ENCODE results near the gene CLSTN1.

CLSTN1 gene

DNA sequence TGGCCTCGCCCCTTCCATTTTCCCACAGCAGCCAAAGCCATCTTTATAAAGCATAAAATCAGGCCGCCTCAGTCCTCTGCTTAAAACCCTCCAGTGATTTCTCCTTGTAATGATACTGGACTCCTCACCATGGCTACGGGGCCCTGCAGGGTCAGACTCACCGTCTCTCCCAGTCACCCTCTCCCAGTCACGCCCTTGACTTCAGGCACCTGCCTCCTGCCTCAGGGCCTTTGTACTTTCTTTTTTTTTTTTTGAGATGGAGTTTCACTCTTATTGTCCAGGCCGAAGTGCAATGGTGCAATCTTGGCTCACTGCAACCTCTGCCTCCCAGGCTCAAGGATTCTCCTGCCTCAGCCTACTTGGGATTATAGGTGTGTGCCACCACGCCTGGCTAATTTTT, 124.4 kb downstream of the CLSTN1 start:
- no peak overlapping the region for H2BK120ac ChIP-seq (ENCODE audit: insufficient read depth, low read length, poor library complexity)
- H3K23ac ChIP-seq (ENCODE audit: low read length), result no peak overlapping the region
- H3K4ac ChIP-seq (ENCODE audit: low read depth, low read length), result no peak overlapping the region
- H3K27ac ChIP-seq (ENCODE audit: low read depth, low read length), result no peak overlapping the region
- H4K12ac ChIP-seq (ENCODE audit: low read depth, low read length), result no peak overlapping the region
- WGBS (ENCODE audit: extremely low coverage, insufficient coverage, insufficient read length), result no CpG with 5 or more reads among the region's 7 CpGs
- no peaks in the 10 kb centered on the region for H3K36me3 ChIP-seq (ENCODE audit: control insufficient read depth in 1 of 2, insufficient read depth in 2 of 2, low read length in 2 of 2)
- H3K4me2 ChIP-seq (ENCODE audit: low read length), result no peak overlapping the region
- peaks cover 2% of the 10 kb centered on the region for H3K79me1 ChIP-seq (ENCODE audit: low read length)
- H3K4me1 ChIP-seq (ENCODE audit: control insufficient read depth in 1 of 2, insufficient read depth in 2 of 2, low read length in 2 of 2), result peaks cover 11 to 12% of the 10 kb centered on the region in 2 experiments
- H3K79me2 ChIP-seq (ENCODE audit: control insufficient read depth, insufficient read depth, low read length, poor library complexity), result no peaks in the 10 kb centered on the region
- no peaks in the 10 kb centered on the region for H3K9me3 ChIP-seq (ENCODE audit: insufficient read depth, low read depth, low read length)
- H3K9ac ChIP-seq (ENCODE audit: low read length), result no peak overlapping the region
- no peak overlapping the region for H3K4me3 ChIP-seq (ENCODE audit: low read depth, low read length)
- DNase-seq, result peak; percentile 92 to 96
- no peak overlapping the region for H4K8ac ChIP-seq (ENCODE audit: low read depth, low read length)
- H4K91ac ChIP-seq (ENCODE audit: low read depth, low read length), result no peak overlapping the region
- no peak overlapping the region for H3K18ac ChIP-seq (ENCODE audit: low read length)
- no peak overlapping the region for H2AK5ac ChIP-seq (ENCODE audit: low read length)
- no peaks in the 10 kb centered on the region for H3K27me3 ChIP-seq (ENCODE audit: insufficient read depth, low read length)
- no peak overlapping the region for H2BK12ac ChIP-seq (ENCODE audit: low read length)
- H3K14ac ChIP-seq (ENCODE audit: low read length), result no peak overlapping the region
- no peak overlapping the region for H2BK5ac ChIP-seq (ENCODE audit: low read depth, low read length, poor library complexity)
- no peak overlapping the region for H2AFZ ChIP-seq (ENCODE audit: insufficient read depth, low read length, poor library complexity)

DNA sequence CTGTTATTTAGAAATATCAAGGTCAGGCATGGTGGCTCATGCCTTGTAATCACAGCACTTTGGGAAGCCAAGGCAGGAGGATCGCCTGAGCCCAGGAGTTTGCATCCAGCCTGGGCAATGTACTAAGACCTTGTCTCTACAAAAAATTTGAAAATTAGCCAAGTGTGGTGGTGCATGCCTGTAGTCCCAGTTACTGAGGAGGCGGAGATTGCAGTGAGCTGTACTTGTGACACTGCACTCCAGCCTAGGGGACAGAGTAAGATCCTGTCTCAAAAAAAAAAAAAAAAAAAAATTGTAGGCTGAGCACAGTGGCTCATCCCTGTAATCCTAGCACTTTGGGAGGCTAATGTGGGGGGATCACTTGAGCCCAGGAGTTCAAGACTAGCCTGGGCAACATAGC, 127.0 kb downstream of the CLSTN1 start:
- H3K4me2 ChIP-seq (ENCODE audit: low read length), result no peak overlapping the region
- H3K4me3 ChIP-seq (ENCODE audit: low read depth, low read length), result no peak overlapping the region
- no CpG with 5 or more reads among the region's 2 CpGs for WGBS (ENCODE audit: extremely low coverage, insufficient coverage, insufficient read length)
- H3K4ac ChIP-seq (ENCODE audit: low read depth, low read length), result no peak overlapping the region
- H3K79me2 ChIP-seq (ENCODE audit: control insufficient read depth, insufficient read depth, low read length, poor library complexity), result no peaks in the 10 kb centered on the region
- H3K27me3 ChIP-seq (ENCODE audit: insufficient read depth, low read length), result no peaks in the 10 kb centered on the region
- H4K91ac ChIP-seq (ENCODE audit: low read depth, low read length), result no peak overlapping the region
- H2BK5ac ChIP-seq (ENCODE audit: low read depth, low read length, poor library complexity), result no peak overlapping the region
- H3K79me1 ChIP-seq (ENCODE audit: low read length), result peaks cover 2% of the 10 kb centered on the region
- H3K27ac ChIP-seq (ENCODE audit: low read depth, low read length), result no peak overlapping the region
- no peak overlapping the region for H2BK12ac ChIP-seq (ENCODE audit: low read length)
- H3K9me3 ChIP-seq (ENCODE audit: insufficient read depth, low read depth, low read length), result no peaks in the 10 kb centered on the region
- H2AK5ac ChIP-seq (ENCODE audit: low read length), result no peak overlapping the region
- H4K12ac ChIP-seq (ENCODE audit: low read depth, low read length), result no peak overlapping the region
- H3K23ac ChIP-seq (ENCODE audit: low read length), result no peak overlapping the region
- H3K18ac ChIP-seq (ENCODE audit: low read length), result no peak overlapping the region
- no peak overlapping the region for H3K9ac ChIP-seq (ENCODE audit: low read length)
- no peak overlapping the region for H3K14ac ChIP-seq (ENCODE audit: low read length)
- DNase-seq, result no peak
- H2BK120ac ChIP-seq (ENCODE audit: insufficient read depth, low read length, poor library complexity), result no peak overlapping the region
- H4K8ac ChIP-seq (ENCODE audit: low read depth, low read length), result no peak overlapping the region
- no peak overlapping the region for H2AFZ ChIP-seq (ENCODE audit: insufficient read depth, low read length, poor library complexity)
- H3K36me3 ChIP-seq (ENCODE audit: control insufficient read depth in 1 of 2, insufficient read depth in 2 of 2, low read length in 2 of 2), result no peaks in the 10 kb centered on the region
- H3K4me1 ChIP-seq (ENCODE audit: control insufficient read depth in 1 of 2, insufficient read depth in 2 of 2, low read length in 2 of 2), result peaks cover 11 to 12% of the 10 kb centered on the region in 2 experiments

DNA sequence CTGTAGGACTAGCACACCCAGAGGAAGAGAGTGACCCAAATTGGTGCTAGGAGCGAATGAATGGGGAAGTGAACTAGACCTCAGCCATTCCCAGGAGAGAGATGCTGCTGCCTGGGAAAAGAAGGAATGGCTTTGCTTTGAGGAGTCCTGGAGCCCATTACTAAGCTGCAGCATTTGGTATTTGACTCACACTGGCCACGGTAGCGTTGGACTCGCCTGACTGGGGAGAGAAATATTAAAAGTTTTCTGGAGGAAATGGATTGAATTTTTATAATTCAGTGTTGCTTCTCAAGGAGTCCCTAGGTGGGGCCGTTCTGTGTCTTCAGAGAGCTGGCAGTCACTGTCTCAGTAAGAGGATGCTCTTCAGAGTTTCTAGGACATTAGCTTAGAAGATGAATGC, 132.1 kb downstream of the CLSTN1 start:
- Histone ChIP-seq H2AFZ (ENCODE audit: insufficient read depth, low read length, poor library complexity) (no peak overlapping the region), H3K4me2 (ENCODE audit: low read length) (no peak overlapping the region), H3K79me2 (ENCODE audit: control insufficient read depth, insufficient read depth, low read length, poor library complexity) (peaks cover 2% of the 10 kb centered on the region), H3K9me3 (ENCODE audit: insufficient read depth, low read depth, low read length) (peaks cover 1% of the 10 kb centered on the region), H3K23ac (ENCODE audit: low read length) (no peak overlapping the region), H3K27ac (ENCODE audit: low read depth, low read length) (no peak overlapping the region), H3K4me3 (ENCODE audit: low read depth, low read length) (no peak overlapping the region), H3K79me1 (ENCODE audit: low read length) (peaks cover 2% of the 10 kb centered on the region), H3K14ac (ENCODE audit: low read length) (no peak overlapping the region), H3K4ac (ENCODE audit: low read depth, low read length) (no peak overlapping the region), H2BK120ac (ENCODE audit: insufficient read depth, low read length, poor library complexity) (no peak overlapping the region), H3K4me1 (ENCODE audit: control insufficient read depth in 1 of 2, insufficient read depth in 2 of 2, low read length in 2 of 2) (peaks cover 16 to 17% of the 10 kb centered on the region in 2 experiments), H4K8ac (ENCODE audit: low read depth, low read length) (no peak overlapping the region), H3K27me3 (ENCODE audit: insufficient read depth, low read length) (peaks cover 16% of the 10 kb centered on the region), H2BK5ac (ENCODE audit: low read depth, low read length, poor library complexity) (no peak overlapping the region), H2AK5ac (ENCODE audit: low read length) (no peak overlapping the region), H3K36me3 (ENCODE audit: control insufficient read depth in 1 of 2, insufficient read depth in 2 of 2, low read length in 2 of 2) (no peaks in the 10 kb centered on the region), H4K91ac (ENCODE audit: low read depth, low read length) (no peak overlapping the region), H3K9ac (ENCODE audit: low read length) (no peak overlapping the region), H3K18ac (ENCODE audit: low read length) (no peak overlapping the region), H4K12ac (ENCODE audit: low read depth, low read length) (no peak overlapping the region), H2BK12ac (ENCODE audit: low read length) (no peak overlapping the region)
- no CpG with 5 or more reads among the region's 5 CpGs for WGBS (ENCODE audit: extremely low coverage, insufficient coverage, insufficient read length)
- no peak for DNase-seq

DNA sequence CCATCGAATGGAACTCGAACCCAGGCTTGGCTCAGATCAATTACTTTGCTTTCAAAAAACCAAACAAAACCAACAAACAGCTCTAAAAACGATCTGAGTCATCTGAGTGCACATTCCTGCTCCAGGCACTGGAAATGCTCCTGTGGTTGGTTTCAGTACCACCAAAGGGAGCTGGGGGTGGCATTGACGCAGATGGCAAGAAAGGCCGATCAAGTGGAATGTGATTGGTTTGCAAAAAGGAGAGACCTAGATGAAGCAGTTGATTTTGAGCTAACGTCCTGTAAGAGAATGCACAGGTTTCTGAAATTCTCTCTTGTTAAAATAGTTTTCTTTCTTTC, 132.7 kb downstream of the CLSTN1 start:
- no peak overlapping the region for H4K12ac ChIP-seq (ENCODE audit: low read depth, low read length)
- WGBS (ENCODE audit: extremely low coverage, insufficient coverage, insufficient read length), result no CpG with 5 or more reads among the region's 6 CpGs
- H3K4me1 ChIP-seq (ENCODE audit: control insufficient read depth in 1 of 2, insufficient read depth in 2 of 2, low read length in 2 of 2), result peaks cover 16 to 17% of the 10 kb centered on the region in 2 experiments
- no peak overlapping the region for H2BK120ac ChIP-seq (ENCODE audit: insufficient read depth, low read length, poor library complexity)
- H2BK12ac ChIP-seq (ENCODE audit: low read length), result no peak overlapping the region
- H2AFZ ChIP-seq (ENCODE audit: insufficient read depth, low read length, poor library complexity), result no peak overlapping the region
- no peak overlapping the region for H2AK5ac ChIP-seq (ENCODE audit: low read length)
- H3K4me2 ChIP-seq (ENCODE audit: low read length), result no peak overlapping the region
- DNase-seq, result peak in 1 of 2 donors; percentile 17
- peaks cover 2% of the 10 kb centered on the region for H3K79me1 ChIP-seq (ENCODE audit: low read length)
- H3K79me2 ChIP-seq (ENCODE audit: control insufficient read depth, insufficient read depth, low read length, poor library complexity), result peaks cover 2% of the 10 kb centered on the region
- no peak overlapping the region for H3K14ac ChIP-seq (ENCODE audit: low read length)
- H3K36me3 ChIP-seq (ENCODE audit: control insufficient read depth in 1 of 2, insufficient read depth in 2 of 2, low read length in 2 of 2), result no peaks in the 10 kb centered on the region
- no peak overlapping the region for H3K4ac ChIP-seq (ENCODE audit: low read depth, low read length)
- no peak overlapping the region for H3K18ac ChIP-seq (ENCODE audit: low read length)
- no peak overlapping the region for H4K91ac ChIP-seq (ENCODE audit: low read depth, low read length)
- H3K27ac ChIP-seq (ENCODE audit: low read depth, low read length), result no peak overlapping the region
- peaks cover 1% of the 10 kb centered on the region for H3K9me3 ChIP-seq (ENCODE audit: insufficient read depth, low read depth, low read length)
- H3K9ac ChIP-seq (ENCODE audit: low read length), result no peak overlapping the region
- no peak overlapping the region for H3K23ac ChIP-seq (ENCODE audit: low read length)
- no peak overlapping the region for H2BK5ac ChIP-seq (ENCODE audit: low read depth, low read length, poor library complexity)
- H3K4me3 ChIP-seq (ENCODE audit: low read depth, low read length), result no peak overlapping the region
- no peak overlapping the region for H4K8ac ChIP-seq (ENCODE audit: low read depth, low read length)
- peaks cover 16% of the 10 kb centered on the region for H3K27me3 ChIP-seq (ENCODE audit: insufficient read depth, low read length)

Data from trophoblast cell (in vitro differentiated cells and primary cell).